Neuronal stem cell (in vitro differentiated cells): ENCODE results near the gene MPPED2.

Source experiments
- DNase-seq: peaks from one replicate; pipeline ENCODE4 v3.0.0-alpha.2; 2013; ENCODE audit warnings: low spot score
- H2AFZ ChIP-seq: one replicate; pipeline ENCODE4 v1.6.1; 2013; ENCODE audit warnings: mild to moderate bottlenecking, low read length, inconsistent platforms
- H2AK5ac ChIP-seq: 2 replicates; pipeline ENCODE4 v1.6.1; 2013; ENCODE audit warnings: low read depth, mild to moderate bottlenecking, inconsistent platforms, low read length, moderate library complexity, mixed read lengths
- H2BK120ac ChIP-seq: 2 replicates; pipeline ENCODE4 v1.6.1; 2013; ENCODE audit warnings: low read depth, mild to moderate bottlenecking, inconsistent platforms, low read length, moderate library complexity, mixed read lengths
- H2BK12ac ChIP-seq: one replicate; pipeline ENCODE4 v1.6.1; 2013; ENCODE audit warnings: low read length, inconsistent platforms
- H2BK15ac ChIP-seq: 2 replicates; pipeline ENCODE4 v1.6.1; 2013; ENCODE audit warnings: mild to moderate bottlenecking, low read length, inconsistent platforms, mixed read lengths
- H2BK5ac ChIP-seq: one replicate; pipeline ENCODE4 v1.6.1; 2013; ENCODE audit warnings: inconsistent platforms, mild to moderate bottlenecking, low read length, moderate library complexity
- H3K14ac ChIP-seq: one replicate; pipeline ENCODE4 v1.6.1; 2013; ENCODE audit warnings: low read length, inconsistent platforms
- H3K18ac ChIP-seq: 2 replicates; pipeline ENCODE4 v1.6.1; 2013; ENCODE audit warnings: low read length, inconsistent platforms
- H3K23ac ChIP-seq: 2 replicates; pipeline ENCODE4 v1.6.1; 2013; ENCODE audit warnings: low read depth, mild to moderate bottlenecking, mixed read lengths, low read length, inconsistent platforms; ENCODE audit not compliant: poor library complexity
- H3K27ac ChIP-seq: replicated peaks from 3 replicates; pipeline ENCODE4 v1.5.1; 2013; ENCODE audit warnings: low read length, inconsistent platforms
- H3K27me3 ChIP-seq, 3 experiments: 2 replicates each; pipeline ENCODE4 v1.6.1; 2013; ENCODE audit warnings: low read length in 3 of 3, mild to moderate bottlenecking in 2 of 3, inconsistent platforms in 1 of 3, low read depth in 1 of 3, mixed read lengths in 1 of 3, moderate library complexity in 1 of 3; ENCODE audit not compliant: control insufficient read depth in 3 of 3, insufficient read depth in 3 of 3
- H3K36me3 ChIP-seq, 2 donors: replicated peaks in 1 of 2; 2 replicates each; pipeline ENCODE4 v1.6.1; 2013; ENCODE audit warnings: low read length in 2 of 2; ENCODE audit not compliant: control insufficient read depth in 2 of 2, insufficient read depth in 2 of 2
- H3K4ac ChIP-seq: 2 replicates; pipeline ENCODE4 v1.6.1; 2013; ENCODE audit warnings: inconsistent platforms, mild to moderate bottlenecking, low read length, moderate library complexity
- H3K4me1 ChIP-seq, 2 donors: 1 replicate in 1 of 2; 2 replicates in 1 of 2; pipeline ENCODE4 v1.6.1; 2013; ENCODE audit warnings: low read length in 2 of 2, low read depth in 1 of 2; ENCODE audit not compliant: control insufficient read depth in 2 of 2, insufficient read depth in 1 of 2
- H3K4me2 ChIP-seq: one replicate; pipeline ENCODE4 v1.6.1; 2013; ENCODE audit warnings: mild to moderate bottlenecking, low read length, inconsistent platforms; ENCODE audit not compliant: insufficient read depth, poor library complexity, severe bottlenecking
- H3K4me3 ChIP-seq, 2 donors: 2 replicates each; pipeline ENCODE4 v1.5.1; 2013; ENCODE audit warnings: low read length in 2 of 2, mild to moderate bottlenecking in 2 of 2, inconsistent platforms in 1 of 2, moderate library complexity in 1 of 2
- H3K79me1 ChIP-seq: one replicate; pipeline ENCODE4 v1.6.1; 2013; ENCODE audit warnings: low read depth, mild to moderate bottlenecking, inconsistent platforms, low read length, moderate library complexity
- H3K9ac ChIP-seq: one replicate; pipeline ENCODE4 v1.6.1; 2013; ENCODE audit warnings: mild to moderate bottlenecking, low read depth, low read length, inconsistent platforms; ENCODE audit not compliant: poor library complexity
- H3K9me3 ChIP-seq, 2 donors: replicated peaks in 1 of 2; 2 replicates each; pipeline versions ENCODE3 to v1.6.1; 2013; ENCODE audit warnings: low read length in 2 of 2, mild to moderate bottlenecking in 2 of 2, inconsistent platforms in 1 of 2, low read depth in 1 of 2, mixed read lengths in 1 of 2, moderate library complexity in 1 of 2; ENCODE audit not compliant: control insufficient read depth in 2 of 2, insufficient read depth in 1 of 2
- H4K8ac ChIP-seq: one replicate; pipeline ENCODE4 v1.6.1; 2013; ENCODE audit warnings: low read depth, mild to moderate bottlenecking, inconsistent platforms, low read length, moderate library complexity
- H4K91ac ChIP-seq: one replicate; pipeline ENCODE4 v1.6.1; 2013; ENCODE audit warnings: low read length, low read depth, mild to moderate bottlenecking, inconsistent platforms; ENCODE audit not compliant: poor library complexity
- WGBS, 2 donors: extraction: QIAGEN DNeasy Blood & Tissue Kit; methylation state at CpG; one replicate each; pipeline ENCODE4 v1.1.7; 2013; ENCODE audit warnings: missing lambda C conversion rate in 2 of 2, mixed read lengths in 1 of 2; ENCODE audit not compliant: insufficient read length in 2 of 2, insufficient replicate concordance in 1 of 2; ENCODE audit errors: extremely low coverage in 2 of 2; 5-methylcytosine and 5-hydroxymethylcytosine counted together

MPPED2 gene

DNA sequence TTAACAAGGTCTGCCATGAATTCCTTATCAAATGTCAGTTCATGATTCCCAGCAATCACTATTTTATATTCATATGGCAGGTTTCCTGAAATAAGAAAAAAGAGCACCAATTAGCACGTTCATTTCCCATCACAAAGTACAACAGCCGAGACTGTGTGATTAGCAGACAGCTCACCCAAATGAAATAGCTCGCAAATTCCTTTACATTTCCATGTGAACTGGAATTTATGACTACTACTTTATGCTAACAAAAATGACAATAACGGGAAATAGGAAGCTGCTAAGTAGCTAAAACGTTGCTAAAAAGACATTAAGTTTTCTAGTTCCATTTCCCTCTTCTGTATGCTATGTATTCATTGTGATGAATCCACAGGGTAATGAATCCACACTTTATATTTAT is 90.7 kb downstream of the MPPED2 start:
- no peak overlapping the region for H4K8ac ChIP-seq
- no peak overlapping the region for H3K4me3 ChIP-seq
- no peak overlapping the region for H4K91ac ChIP-seq
- H3K4me1 ChIP-seq: no peaks in the 10 kb centered on the region
- no peak for DNase-seq
- no peak overlapping the region for H3K14ac ChIP-seq
- H3K18ac ChIP-seq: no peak overlapping the region
- H3K27ac ChIP-seq: no peak overlapping the region
- no peak overlapping the region for H2AFZ ChIP-seq
- H3K27me3 ChIP-seq: no peaks in the 10 kb centered on the region
- H3K9me3 ChIP-seq: no peaks in the 10 kb centered on the region
- no peak overlapping the region for H2BK12ac ChIP-seq
- no peak overlapping the region for H2BK5ac ChIP-seq
- no peak overlapping the region for H3K23ac ChIP-seq
- no peak overlapping the region for H2AK5ac ChIP-seq
- WGBS, 2 donors: no CpG with 5 or more reads among the region's 5 CpGs
- no peak overlapping the region for H2BK120ac ChIP-seq
- H2BK15ac ChIP-seq: no peak overlapping the region
- H3K9ac ChIP-seq: no peak overlapping the region
- H3K4me2 ChIP-seq: no peak overlapping the region
- no peaks in the 10 kb centered on the region for H3K79me1 ChIP-seq
- H3K36me3 ChIP-seq: no peaks in the 10 kb centered on the region
- H3K4ac ChIP-seq: no peak overlapping the region

DNA sequence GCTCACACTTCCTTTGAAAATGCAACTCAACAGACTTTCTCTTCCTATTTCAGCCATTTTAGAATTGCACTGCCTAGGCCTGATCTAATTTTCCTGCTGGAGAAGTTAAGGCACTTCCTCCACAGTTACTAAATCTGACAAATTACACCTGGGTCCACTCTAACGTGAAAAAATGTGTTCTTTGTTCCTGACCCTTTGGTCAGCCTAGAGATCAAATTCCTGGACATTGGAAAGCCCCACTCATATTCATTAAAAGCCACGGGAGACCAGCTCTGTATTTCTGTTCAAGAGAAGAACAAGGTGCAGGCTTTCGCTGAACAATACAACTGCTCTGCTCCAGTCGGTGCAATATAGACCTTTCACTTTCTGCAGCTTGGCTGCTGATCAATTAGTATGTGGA is 96.6 kb downstream of the MPPED2 start:
- Histone ChIP-seq H3K9me3 (no peaks in the 10 kb centered on the region), H3K4me2 (no peak overlapping the region), H3K4me1 (peaks cover 0 to 14% of the 10 kb centered on the region in 2 donors), H4K91ac (no peak overlapping the region), H2BK5ac (no peak overlapping the region), H3K4ac (no peak overlapping the region), H3K18ac (no peak overlapping the region), H3K27me3 (no peaks in the 10 kb centered on the region), H3K14ac (no peak overlapping the region), H4K8ac (no peak overlapping the region), H3K4me3 (no peak overlapping the region), H2AK5ac (no peak overlapping the region), H2BK15ac (no peak overlapping the region), H3K27ac (no peak overlapping the region), H3K23ac (no peak overlapping the region), H2AFZ (peak overlapping the region; percentile 67), H3K79me1 (no peaks in the 10 kb centered on the region), H2BK12ac (no peak overlapping the region), H3K36me3 (no peaks in the 10 kb centered on the region), H2BK120ac (no peak overlapping the region), H3K9ac (no peak overlapping the region)
- no CpG with 5 or more reads among the region's 4 CpGs for WGBS, 2 donors
- peak; percentile 20 for DNase-seq

DNA sequence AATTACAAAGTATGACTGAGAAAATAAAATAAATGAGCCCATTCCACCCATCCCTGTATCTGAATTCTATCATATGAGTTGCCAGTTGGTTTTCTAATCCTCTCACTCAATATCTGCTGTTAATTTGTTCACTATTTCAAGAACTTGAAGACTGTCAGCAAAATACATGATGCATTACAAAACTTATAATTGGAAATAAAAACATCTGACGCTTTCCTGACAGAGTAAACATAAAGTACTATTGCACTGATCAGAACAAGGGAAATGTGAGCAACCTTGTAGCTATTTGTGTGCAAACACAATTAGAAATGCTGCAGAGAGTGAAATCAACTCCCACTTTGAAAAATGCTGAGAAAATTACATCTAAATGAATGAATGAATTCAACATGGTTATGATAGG is 97.1 kb downstream of the MPPED2 start:
- no peak for DNase-seq
- no peaks in the 10 kb centered on the region for H3K27me3 ChIP-seq
- no peak overlapping the region for H4K91ac ChIP-seq
- H2BK5ac ChIP-seq: no peak overlapping the region
- H3K4ac ChIP-seq: no peak overlapping the region
- H2BK120ac ChIP-seq: no peak overlapping the region
- H3K27ac ChIP-seq: no peak overlapping the region
- H2AFZ ChIP-seq: peak overlapping the region; percentile 67
- no peaks in the 10 kb centered on the region for H3K9me3 ChIP-seq
- H3K79me1 ChIP-seq: no peaks in the 10 kb centered on the region
- peaks cover 0 to 14% of the 10 kb centered on the region in 2 donors for H3K4me1 ChIP-seq
- H3K9ac ChIP-seq: no peak overlapping the region
- no peaks in the 10 kb centered on the region for H3K36me3 ChIP-seq
- H3K23ac ChIP-seq: no peak overlapping the region
- H3K18ac ChIP-seq: no peak overlapping the region
- H2BK12ac ChIP-seq: no peak overlapping the region
- no CpG with 5 or more reads among the region's 1 CpG for WGBS, 2 donors
- no peak overlapping the region for H2AK5ac ChIP-seq
- H3K4me3 ChIP-seq: no peak overlapping the region
- H3K14ac ChIP-seq: no peak overlapping the region
- H2BK15ac ChIP-seq: no peak overlapping the region
- no peak overlapping the region for H4K8ac ChIP-seq
- no peak overlapping the region for H3K4me2 ChIP-seq

DNA sequence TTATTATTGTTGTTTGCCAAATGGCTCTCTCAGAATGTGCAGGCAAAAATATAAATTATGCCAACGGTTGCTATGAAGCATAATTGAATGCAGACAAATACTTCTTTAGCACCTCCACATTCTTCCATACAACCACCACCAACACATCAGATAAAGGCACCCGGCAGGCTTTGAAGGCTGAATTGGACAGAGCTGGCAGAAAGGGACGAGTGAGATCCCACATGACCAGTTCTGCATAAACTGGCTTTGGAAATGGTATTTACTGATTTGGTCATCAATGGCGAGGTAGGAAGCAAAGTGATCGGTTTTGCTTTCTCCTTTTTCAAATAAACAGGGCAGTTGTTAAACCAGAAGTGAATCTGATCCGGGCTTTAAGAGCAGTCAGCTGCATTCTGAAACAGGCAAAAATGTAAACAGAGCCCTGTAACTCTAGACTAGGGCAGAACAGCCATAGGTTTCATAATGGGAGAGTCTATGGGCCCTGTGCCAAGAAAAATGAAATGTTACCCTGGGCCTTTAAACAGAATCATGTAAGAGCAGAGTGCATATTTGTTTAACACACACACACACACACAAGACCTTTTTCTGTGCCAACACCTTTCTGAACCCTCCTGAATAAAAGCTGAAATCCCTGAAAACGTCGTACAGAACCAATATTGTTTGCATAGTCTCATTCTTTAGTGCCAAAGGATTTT is 97.7 kb downstream of the MPPED2 start:
- Histone ChIP-seq H4K8ac (no peak overlapping the region), H3K14ac (no peak overlapping the region), H3K4ac (no peak overlapping the region), H4K91ac (no peak overlapping the region), H3K27ac (no peak overlapping the region), H2BK12ac (no peak overlapping the region), H3K18ac (no peak overlapping the region), H3K36me3 (no peaks in the 10 kb centered on the region), H3K9ac (no peak overlapping the region), H3K4me1 (peaks cover 0 to 14% of the 10 kb centered on the region in 2 donors), H3K4me3 (no peak overlapping the region), H3K23ac (no peak overlapping the region), H3K9me3 (no peaks in the 10 kb centered on the region), H2BK5ac (no peak overlapping the region), H2BK15ac (no peak overlapping the region), H3K27me3 (no peaks in the 10 kb centered on the region), H3K79me1 (no peaks in the 10 kb centered on the region), H2BK120ac (no peak overlapping the region), H3K4me2 (no peak overlapping the region), H2AFZ (peak overlapping the region; percentile 2), H2AK5ac (no peak overlapping the region)
- no CpG with 5 or more reads among the region's 8 CpGs for WGBS, 2 donors
- DNase-seq: no peak
